ENCODE measurements around the gene IDH2.

DNA sequence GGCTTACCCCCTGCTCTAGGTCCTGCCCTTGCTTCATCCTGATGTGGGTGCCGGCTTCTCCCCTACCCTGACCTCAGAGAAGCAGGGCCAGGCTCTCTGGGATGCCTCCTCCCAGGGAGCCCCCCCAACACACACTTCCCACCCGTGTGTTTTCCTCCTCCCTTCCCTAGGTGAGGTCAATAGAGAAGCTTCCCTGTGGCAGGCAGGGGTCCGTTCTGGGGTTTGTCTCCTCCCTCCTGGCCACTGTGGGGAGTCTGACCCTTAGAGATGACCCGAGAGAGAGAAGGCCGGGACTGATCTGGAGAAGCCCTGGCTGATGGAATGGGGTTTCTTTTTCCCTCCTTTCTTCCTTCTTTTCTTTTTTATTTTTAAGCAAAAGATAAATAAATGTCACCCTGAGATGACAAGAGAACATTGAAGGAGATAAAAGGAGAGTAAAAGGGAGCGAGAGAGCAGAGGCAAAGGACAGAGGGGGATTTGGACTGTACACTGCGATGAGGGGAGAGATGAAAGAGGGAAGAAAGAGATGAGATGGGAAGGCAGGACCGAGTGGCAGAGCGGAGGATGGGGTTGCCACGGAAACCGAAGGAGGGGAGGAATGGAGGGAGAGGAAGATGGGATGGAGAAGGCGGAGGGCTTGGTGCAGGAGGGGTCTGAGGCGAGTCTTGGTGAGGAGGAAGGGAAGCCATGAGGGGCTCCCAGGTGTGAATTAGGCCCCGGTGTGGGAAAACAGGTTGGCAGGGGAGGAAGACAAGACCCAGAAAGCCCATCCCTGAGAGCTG is 48.4 kb downstream of the IDH2 start:
- TF ChIP-seq, protein P1, sequence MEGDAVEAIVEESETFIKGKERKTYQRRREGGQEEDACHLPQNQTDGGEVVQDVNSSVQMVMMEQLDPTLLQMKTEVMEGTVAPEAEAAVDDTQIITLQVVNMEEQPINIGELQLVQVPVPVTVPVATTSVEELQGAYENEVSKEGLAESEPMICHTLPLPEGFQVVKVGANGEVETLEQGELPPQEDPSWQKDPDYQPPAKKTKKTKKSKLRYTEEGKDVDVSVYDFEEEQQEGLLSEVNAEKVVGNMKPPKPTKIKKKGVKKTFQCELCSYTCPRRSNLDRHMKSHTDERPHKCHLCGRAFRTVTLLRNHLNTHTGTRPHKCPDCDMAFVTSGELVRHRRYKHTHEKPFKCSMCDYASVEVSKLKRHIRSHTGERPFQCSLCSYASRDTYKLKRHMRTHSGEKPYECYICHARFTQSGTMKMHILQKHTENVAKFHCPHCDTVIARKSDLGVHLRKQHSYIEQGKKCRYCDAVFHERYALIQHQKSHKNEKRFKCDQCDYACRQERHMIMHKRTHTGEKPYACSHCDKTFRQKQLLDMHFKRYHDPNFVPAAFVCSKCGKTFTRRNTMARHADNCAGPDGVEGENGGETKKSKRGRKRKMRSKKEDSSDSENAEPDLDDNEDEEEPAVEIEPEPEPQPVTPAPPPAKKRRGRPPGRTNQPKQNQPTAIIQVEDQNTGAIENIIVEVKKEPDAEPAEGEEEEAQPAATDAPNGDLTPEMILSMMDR (IDR thresholded peaks at IDR 0.05; ENCODE audit: low read depth, low read length, poor library complexity, severe bottlenecking) = no peak
- no peak for TF ChIP-seq EZH2phosphoT487 (IDR thresholded peaks at IDR 0.05; ENCODE audit: borderline replicate concordance, low read length)
